AG04449 (cell line): ENCODE results near the gene CYB561D1.

ENCODE experiments used
- CTCF ChIA-PET: fragments of 350-600 bp; formaldehyde crosslinking; extraction: SDS; loops from one replicate; lab custom pipeline; 2021; ENCODE audit warnings: antibody characterized with exemption; lab: Yijun Ruan, JAX
- POLR2A ChIA-PET: fragments of 400-600, 350-600 bp; formaldehyde crosslinking; extraction: SDS; loops from one replicate; lab custom pipeline; 2020; ENCODE audit warnings: antibody characterized with exemption, inconsistent platforms; lab: Yijun Ruan, JAX
- DNase-seq: peaks from one replicate; pipeline ENCODE4 v3.0.0-alpha.2; 2010; ENCODE audit warnings: low read depth, low spot score
- H3K4me3 ChIP-seq: 2 replicates; pipeline ENCODE4 v1.5.1; 2011; ENCODE audit warnings: low read depth, mild to moderate bottlenecking, control low read depth, low read length
- CTCF ChIP-seq: IDR thresholded peaks from one replicate; pipeline ENCODE4 v1.5.1; 2011; ENCODE audit warnings: mild to moderate bottlenecking, moderate library complexity, low read length, control low read depth, inconsistent platforms; ENCODE audit not compliant: insufficient read depth; ENCODE audit errors: missing control alignments

Gene CYB561D1

GRCh38 chr1:109547463-109548320, 53.8 kb downstream of the CYB561D1 start:
- no peak for DNase-seq
- no peak for TF ChIP-seq CTCF
- ChIA-PET POLR2A (interaction anchor here (0.8 to 2.0 kb wide), 19 partner anchors 10 to 437 kb away, joined by 3 to 25 read pairs (median 5); partner anchors contain the start of genes AHCYL1, AMPD2 and GNAT2), CTCF (interaction anchor here (0.7 to 26.3 kb wide), 27 partner anchors 10 to 437 kb away, joined by 3 to 2790 read pairs (median 7); partner anchors contain the start of genes AHCYL1, AMIGO1, AMPD2 and ATXN7L2)
- H3K4me3 ChIP-seq, result peak overlapping the region; percentile 95

GRCh38 chr1:109548321-109549267, 54.7 kb downstream of the CYB561D1 start, which contains the start of gene GNAI3:
Gene GNAI3, plus strand, starts transcription at chr1:109548615. Its CDS starts 106 bp downstream, at chr1:109548721.
- ChIA-PET CTCF (interaction anchor here (0.6 to 3.5 kb wide), 31 partner anchors 10 to 463 kb away, joined by 3 to 66 read pairs (median 4); partner anchors contain the start of genes AHCYL1, AMPD2, CYB561D1 and GNAT2), POLR2A (interaction anchor here (0.7 to 2.0 kb wide), 21 partner anchors 11 to 436 kb away, joined by 3 to 25 read pairs (median 5); partner anchors contain the start of genes AHCYL1, AMPD2 and GNAT2)
- H3K4me3 ChIP-seq, result peak within 1 kb of the TSS; percentile 95
- no peak for TF ChIP-seq CTCF
- peak; percentile 72 for DNase-seq
